Mucosa of stomach (tissue), 1 donor: ENCODE measurements around the gene ABO.
A peak's percentile ranks its signal among the peaks of the same experiment; 100 is the strongest.
"Not testable (repeated sequence)": the region's sequence is repeated elsewhere in the genome, so short reads cannot be mapped to it uniquely, and the experiment has no call there.

Source experiments
- H3K27me3 ChIP-seq: one replicate; pipeline ENCODE4 v1.7.0; 2013; ENCODE audit warnings: mild to moderate bottlenecking, low read length; ENCODE audit not compliant: control insufficient read depth, insufficient read depth
- H3K36me3 ChIP-seq: one replicate; pipeline ENCODE4 v1.7.0; 2013; ENCODE audit warnings: low read length; ENCODE audit not compliant: control insufficient read depth, insufficient read depth
- H3K4me1 ChIP-seq: one replicate; pipeline ENCODE4 v1.7.0; 2013; ENCODE audit warnings: mild to moderate bottlenecking, low read length; ENCODE audit not compliant: control insufficient read depth, insufficient read depth
- H3K4me3 ChIP-seq: one replicate; pipeline ENCODE4 v1.7.0; 2013; ENCODE audit warnings: low read length
- H3K9ac ChIP-seq: one replicate; pipeline ENCODE4 v1.7.0; 2013; ENCODE audit warnings: mild to moderate bottlenecking, low read length, moderate library complexity
- H3K9me3 ChIP-seq: one replicate; pipeline ENCODE4 v1.7.0; 2013; ENCODE audit warnings: mild to moderate bottlenecking, low read length, moderate library complexity; ENCODE audit not compliant: control insufficient read depth
- donor health status: Pancreatic carcinoma.

The ABO gene

GRCh38 chr9:133246991-133247390 lies 28.0 kb downstream of the ABO start:
- Histone ChIP-seq H3K36me3 (no peaks in the 10 kb centered on the region), H3K4me3 (no peak overlapping the region), H3K27me3 (no peaks in the 10 kb centered on the region), H3K4me1 (peaks cover 35% of the 10 kb centered on the region), H3K9ac (no peak overlapping the region), H3K9me3 (no peaks in the 10 kb centered on the region)

- Histone ChIP-seq H3K4me1 (peaks cover 31% of the 10 kb centered on the region), H3K9me3 (no peaks in the 10 kb centered on the region), H3K9ac (no peak overlapping the region), H3K36me3 (no peaks in the 10 kb centered on the region), H3K27me3 (no peaks in the 10 kb centered on the region), H3K4me3 (no peak overlapping the region)
Observed at GRCh38 chr9:133246562-133246961, 28.4 kb downstream of the ABO start.

GRCh38 chr9:133242991-133243390 lies 32.0 kb downstream of the ABO start:
- no peaks in the 10 kb centered on the region for H3K9me3 ChIP-seq
- no peaks in the 10 kb centered on the region for H3K27me3 ChIP-seq
- H3K4me1 ChIP-seq: peaks cover 20% of the 10 kb centered on the region
- no peak overlapping the region for H3K4me3 ChIP-seq
- no peak overlapping the region for H3K9ac ChIP-seq
- no peaks in the 10 kb centered on the region for H3K36me3 ChIP-seq

- Histone ChIP-seq H3K27me3 (no peaks in the 10 kb centered on the region), H3K4me3 (no peak overlapping the region), H3K36me3 (no peaks in the 10 kb centered on the region), H3K9me3 (no peaks in the 10 kb centered on the region), H3K9ac (no peak overlapping the region), H3K4me1 (peaks cover 24% of the 10 kb centered on the region)
Observed at GRCh38 chr9:133242241-133242640, 32.8 kb downstream of the ABO start.

GRCh38 chr9:133239533-133240090 lies 35.4 kb downstream of the ABO start:
- H3K9me3 ChIP-seq: no peaks in the 10 kb centered on the region
- peaks cover 24% of the 10 kb centered on the region for H3K4me1 ChIP-seq
- peak overlapping the region; percentile 6 for H3K9ac ChIP-seq
- no peaks in the 10 kb centered on the region for H3K36me3 ChIP-seq
- no peaks in the 10 kb centered on the region for H3K27me3 ChIP-seq
- H3K4me3 ChIP-seq: no peak overlapping the region

- H3K9ac ChIP-seq: peak overlapping the region; percentile 6
- H3K4me1 ChIP-seq: peaks cover 24% of the 10 kb centered on the region
- no peaks in the 10 kb centered on the region for H3K27me3 ChIP-seq
- peak overlapping the region; percentile 22 for H3K4me3 ChIP-seq
- H3K9me3 ChIP-seq: no peaks in the 10 kb centered on the region
- H3K36me3 ChIP-seq: no peaks in the 10 kb centered on the region
Observed at GRCh38 chr9:133238851-133239532, 36.0 kb downstream of the ABO start.

- Histone ChIP-seq H3K4me3 (peak overlapping the region; percentile 22), H3K9ac (peak overlapping the region; percentile 6)
Observed at GRCh38 chr9:133238272-133238850, 36.6 kb downstream of the ABO start.

GRCh38 chr9:133237035-133237731 lies 37.8 kb downstream of the ABO start:
- Histone ChIP-seq H3K9me3 (no peaks in the 10 kb centered on the region), H3K36me3 (no peaks in the 10 kb centered on the region), H3K4me3 (no peak overlapping the region), H3K9ac (no peak overlapping the region), H3K4me1 (peaks cover 24% of the 10 kb centered on the region), H3K27me3 (no peaks in the 10 kb centered on the region)

More at GRCh38 chr9:133238272-133238850, 36.6 kb downstream of the ABO start:
- Histone ChIP-seq H3K36me3 (no peaks in the 10 kb centered on the region), H3K27me3 (no peaks in the 10 kb centered on the region), H3K9me3 (no peaks in the 10 kb centered on the region), H3K4me1 (peaks cover 24% of the 10 kb centered on the region)

- H3K27me3 ChIP-seq, H3K9ac ChIP-seq, H3K36me3 ChIP-seq, H3K9me3 ChIP-seq, H3K4me3 ChIP-seq: not testable (repeated sequence)
- peaks cover 24% of the 10 kb centered on the region for H3K4me1 ChIP-seq
Observed at GRCh38 chr9:133236291-133237034, 38.5 kb downstream of the ABO start.

- H3K9ac ChIP-seq: no peak overlapping the region
- H3K9me3 ChIP-seq: no peaks in the 10 kb centered on the region
- no peaks in the 10 kb centered on the region for H3K27me3 ChIP-seq
- H3K4me3 ChIP-seq: no peak overlapping the region
- H3K4me1 ChIP-seq: peaks cover 24% of the 10 kb centered on the region
- no peaks in the 10 kb centered on the region for H3K36me3 ChIP-seq
Observed at GRCh38 chr9:133235549-133236222, 39.3 kb downstream of the ABO start.

- no peaks in the 10 kb centered on the region for H3K27me3 ChIP-seq
- no peak overlapping the region for H3K4me3 ChIP-seq
- no peaks in the 10 kb centered on the region for H3K9me3 ChIP-seq
- H3K9ac ChIP-seq: no peak overlapping the region
- H3K4me1 ChIP-seq: peaks cover 22% of the 10 kb centered on the region
- H3K36me3 ChIP-seq: no peaks in the 10 kb centered on the region
Observed at GRCh38 chr9:133234577-133235322, 40.3 kb downstream of the ABO start.
